HG03139 (cell line): ENCODE results near the gene TMEM181.
"Not testable (repeated sequence)": the region's sequence is repeated elsewhere in the genome, so short reads cannot be mapped to it uniquely, and the experiment has no call there.

Source experiments
- ATAC-seq: cut with Tn5 transposase; IDR thresholded peaks from one replicate; pipeline ENCODE4 v1.9.1; 2021; ENCODE audit not compliant: unreplicated experiment

TMEM181 gene

GRCh38 chr6:158593670-158594069, 33.8 kb downstream of the TMEM181 start:
- ATAC-seq, result no peak

GRCh38 chr6:158595223-158595622, 35.3 kb downstream of the TMEM181 start:
- no peak for ATAC-seq

- ATAC-seq, result no peak
Measured at GRCh38 chr6:158596861-158597260, 37.0 kb downstream of the TMEM181 start.

- no peak for ATAC-seq
Measured at GRCh38 chr6:158597565-158597964, 37.7 kb downstream of the TMEM181 start.

- no peak for ATAC-seq
Measured at GRCh38 chr6:158599635-158600034, 39.7 kb downstream of the TMEM181 start.

DNA sequence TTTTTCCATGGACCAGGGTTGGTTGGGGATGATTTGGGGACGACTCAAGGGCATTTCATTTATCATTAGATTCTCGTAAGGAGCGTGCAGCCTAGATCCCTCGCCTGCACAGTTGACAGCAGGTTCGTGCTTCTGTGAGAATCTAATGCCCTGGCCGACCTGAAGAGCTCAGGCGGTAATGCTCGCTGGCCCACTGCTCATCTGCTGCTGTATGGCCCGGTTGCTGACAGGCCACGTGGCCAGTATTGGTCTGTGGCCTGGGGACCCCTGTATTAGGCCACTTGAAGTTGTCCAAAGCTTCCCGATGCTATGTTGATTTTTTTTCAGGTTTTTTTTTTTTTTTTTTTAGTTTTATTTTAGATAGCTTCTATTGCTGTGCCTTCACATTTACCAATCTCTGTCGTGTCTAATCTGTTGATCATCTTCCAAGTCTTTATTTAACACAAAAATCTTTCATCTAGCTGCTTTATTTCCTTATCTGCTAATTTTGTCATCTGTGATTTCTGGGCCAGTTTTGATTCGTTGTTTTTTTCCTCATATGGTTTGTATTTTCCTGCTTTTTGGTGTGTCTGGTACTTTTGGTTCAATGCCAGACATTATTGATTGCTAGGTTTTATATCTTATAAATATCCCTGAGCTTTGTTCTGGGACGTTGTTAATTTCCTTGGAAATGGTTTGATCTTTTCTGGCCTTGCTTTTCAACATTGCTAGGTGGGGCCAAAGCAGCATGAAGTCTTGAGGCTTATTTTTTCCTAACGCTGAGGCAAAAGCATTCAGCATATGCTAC, 43.6 kb downstream of the TMEM181 start:
- no peak for ATAC-seq

- ATAC-seq, result no peak
Measured at GRCh38 chr6:158604048-158604406, 44.1 kb downstream of the TMEM181 start.

GRCh38 chr6:158605266-158605878, 45.5 kb downstream of the TMEM181 start:
- ATAC-seq, result no peak

DNA sequence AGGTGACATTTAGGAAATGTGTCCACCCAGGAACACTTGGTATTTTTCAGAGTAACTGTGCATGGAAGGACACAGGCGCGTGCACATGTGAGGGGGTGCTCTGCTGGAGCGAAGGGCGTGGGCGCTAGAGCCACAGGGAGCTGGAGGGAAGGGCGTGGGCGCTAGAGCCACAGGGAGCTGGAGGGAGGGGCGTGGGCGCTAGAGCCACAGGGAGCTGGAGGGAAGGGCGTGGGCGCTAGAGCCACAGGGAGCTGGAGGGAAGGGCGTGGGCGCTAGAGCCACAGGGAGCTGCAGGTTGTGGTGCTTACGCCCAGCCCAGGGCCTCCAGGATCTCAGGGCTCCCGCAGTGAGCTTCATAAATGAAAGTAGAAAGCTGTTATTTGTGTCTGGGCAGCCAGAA, 46.1 kb downstream of the TMEM181 start:
- not testable (repeated sequence) for ATAC-seq

DNA sequence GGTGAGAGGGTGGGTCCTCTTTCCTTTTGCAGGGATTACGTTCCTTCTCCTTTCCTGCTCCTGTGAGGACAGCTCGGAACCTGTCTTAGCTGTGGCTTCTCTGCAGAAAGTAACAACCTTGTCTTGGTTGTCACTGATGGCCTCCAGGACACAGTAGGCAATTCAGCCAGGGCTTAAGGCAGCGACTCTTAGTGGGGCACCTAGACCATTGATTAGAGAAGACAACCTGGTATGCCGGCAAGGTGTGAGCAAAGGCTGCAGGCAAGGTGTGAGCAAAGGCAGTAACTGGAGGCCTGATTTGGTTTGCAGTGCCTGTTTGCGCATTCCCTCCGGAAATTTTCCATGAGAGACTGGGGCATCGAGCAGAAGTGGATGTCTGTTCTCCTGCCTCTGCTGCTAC, 47.0 kb downstream of the TMEM181 start:
- ATAC-seq, result no peak

DNA sequence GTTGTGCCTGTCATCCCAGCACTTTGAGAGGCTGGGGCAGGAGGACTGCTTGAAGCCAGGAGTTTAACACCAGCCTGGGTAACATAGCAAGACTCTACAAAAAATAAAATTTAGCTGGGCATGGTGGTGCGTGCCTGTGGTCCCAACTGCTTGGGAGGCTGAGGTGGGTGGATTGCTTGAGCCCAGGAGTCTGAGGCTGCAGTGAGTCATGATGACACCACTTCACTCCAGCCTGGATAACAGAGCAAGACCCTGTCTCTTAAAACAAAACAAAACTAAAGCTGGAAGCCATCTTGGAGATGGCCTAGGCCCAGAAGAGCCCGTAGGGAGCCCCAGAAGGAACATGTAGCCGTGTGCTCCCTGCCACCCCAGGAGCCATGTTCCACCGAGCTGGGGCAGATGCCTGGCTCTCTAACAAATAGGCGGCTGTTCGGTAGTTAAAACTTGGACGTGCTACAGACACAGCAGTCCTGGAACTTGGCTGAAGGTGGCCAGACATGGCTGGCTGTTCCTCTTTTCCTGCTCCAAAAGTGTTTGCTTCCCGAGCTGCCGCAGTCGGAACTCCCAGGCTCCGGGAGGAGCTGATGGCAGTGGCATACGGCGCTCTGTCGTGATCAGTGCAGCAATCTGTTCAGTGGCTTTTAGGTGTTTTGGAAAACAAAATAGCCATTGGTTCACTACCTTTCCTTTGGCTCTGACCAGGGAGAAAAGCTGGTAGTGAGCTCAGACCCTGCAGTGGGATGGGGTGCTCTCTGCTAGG, 47.7 kb downstream of the TMEM181 start:
- ATAC-seq, result no peak

GRCh38 chr6:158608221-158608620, 48.3 kb downstream of the TMEM181 start:
- no peak for ATAC-seq

GRCh38 chr6:158609455-158610155, 49.7 kb downstream of the TMEM181 start:
- ATAC-seq, result no peak

- no peak for ATAC-seq
Measured at GRCh38 chr6:158610319-158610968, 50.6 kb downstream of the TMEM181 start.

DNA sequence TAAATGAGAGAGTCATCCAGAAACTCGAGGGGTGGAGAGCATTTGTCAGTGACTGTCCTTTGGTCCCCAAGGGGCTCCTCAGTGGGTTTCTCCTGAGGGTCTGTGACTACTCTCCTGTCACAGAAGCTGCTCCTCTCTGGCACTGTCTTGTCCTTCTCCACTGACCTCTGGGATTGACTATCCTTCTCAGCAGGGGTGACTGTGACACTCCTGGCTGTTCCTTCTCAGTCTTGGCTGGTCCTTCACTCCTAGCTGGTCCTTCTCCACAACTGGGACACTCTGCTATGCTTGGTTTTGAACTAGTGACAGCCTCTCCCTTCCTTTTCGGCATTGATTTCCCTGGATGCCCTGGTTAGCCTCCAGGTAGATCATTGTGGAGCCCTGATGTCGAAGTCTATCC, 51.1 kb downstream of the TMEM181 start:
- ATAC-seq, result no peak

DNA sequence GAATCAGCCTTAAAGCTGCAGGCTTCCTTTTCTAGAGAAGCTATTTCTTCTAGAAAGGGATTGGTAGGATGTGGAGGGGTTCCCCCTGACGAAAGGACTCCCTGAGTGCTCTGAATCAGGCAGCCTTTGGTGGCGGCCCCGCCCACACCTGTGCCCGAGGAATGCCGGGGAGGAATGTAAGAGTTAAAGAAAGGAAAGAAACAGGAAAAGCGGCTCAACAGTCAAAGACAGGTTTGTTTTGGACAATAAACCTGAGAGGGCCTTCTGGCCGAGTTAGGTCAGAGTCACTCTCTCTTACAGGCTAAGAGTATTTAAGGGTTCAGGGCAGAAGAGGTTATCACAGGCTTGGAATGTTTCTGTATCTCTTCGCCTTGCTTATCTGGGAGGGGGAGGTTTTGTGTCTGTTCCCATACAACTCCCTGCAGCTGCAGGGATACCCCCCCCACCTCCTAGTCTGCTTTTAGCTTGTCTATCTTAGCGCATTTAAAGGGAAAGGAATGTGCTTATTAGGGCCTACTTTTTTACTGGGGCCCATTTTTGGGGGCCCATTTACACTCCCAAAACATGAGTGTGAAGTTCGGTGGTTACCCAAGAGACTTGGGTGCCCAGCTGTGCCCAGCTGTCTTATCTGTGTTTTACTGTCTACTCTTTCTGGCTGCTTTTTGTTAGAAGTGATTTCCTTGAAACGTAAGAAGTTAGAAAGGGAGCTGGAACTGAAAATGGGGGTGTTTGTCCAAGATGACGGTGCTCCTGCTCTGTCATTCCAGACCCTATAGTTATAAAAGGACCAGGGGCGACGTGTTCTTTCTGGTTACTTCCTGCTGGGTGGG, 51.9 kb downstream of the TMEM181 start:
- ATAC-seq, result no peak

GRCh38 chr6:158614606-158615005, 54.7 kb downstream of the TMEM181 start:
- ATAC-seq, result not testable (repeated sequence)

GRCh38 chr6:158618289-158618688, 58.4 kb downstream of the TMEM181 start:
- ATAC-seq, result not testable (repeated sequence)

- no peak for ATAC-seq
Measured at GRCh38 chr6:158619922-158620801, 60.3 kb downstream of the TMEM181 start.
